Osteoblast (primary cell): Measurements from ENCODE around the gene DHX29. TPM values are rescaled to one million over a fixed set of nuclear protein-coding genes. Genes with fewer than 3 reads are reported as not detected.

Experiments
- DNase-seq: peaks from one replicate; pipeline ENCODE4 v3.0.0; 2011; ENCODE audit warnings: low spot score, mixed read lengths; ENCODE audit not compliant: insufficient read length; ENCODE audit errors: missing footprints
- H2AFZ ChIP-seq: 2 replicates; pipeline ENCODE4 v1.6.0; 2011; ENCODE audit warnings: mild to moderate bottlenecking, low read length
- H3K27ac ChIP-seq: 2 replicates; pipeline ENCODE4 v1.5.1; 2011; ENCODE audit warnings: mild to moderate bottlenecking, low read depth, low read length, moderate library complexity
- H3K27me3 ChIP-seq: 2 replicates; pipeline ENCODE4 v1.6.0; 2012; ENCODE audit warnings: mild to moderate bottlenecking, control low read depth, inconsistent platforms, low read length, moderate library complexity; ENCODE audit not compliant: insufficient read depth
- H3K36me3 ChIP-seq: 2 replicates; pipeline ENCODE4 v1.5.1; 2011; ENCODE audit warnings: mild to moderate bottlenecking, low read length, control low read depth, moderate library complexity; ENCODE audit not compliant: insufficient read depth
- H3K4me1 ChIP-seq: 2 replicates; pipeline ENCODE4 v1.5.1; 2011; ENCODE audit warnings: mild to moderate bottlenecking, low read length, control low read depth, moderate library complexity; ENCODE audit not compliant: insufficient read depth
- H3K4me2 ChIP-seq: 2 replicates; pipeline ENCODE4 v1.6.0; 2011; ENCODE audit warnings: mild to moderate bottlenecking, low read length; ENCODE audit not compliant: insufficient read depth
- H3K4me3 ChIP-seq: fragments of 200-600 bp; sonication (generic); 3 replicates; pipeline ENCODE4 v1.5.1; 2012; ENCODE audit warnings: mild to moderate bottlenecking, low read length, inconsistent platforms; ENCODE audit not compliant: insufficient read depth
- H3K79me2 ChIP-seq: 2 replicates; pipeline ENCODE4 v1.6.0; 2012; ENCODE audit warnings: mild to moderate bottlenecking, low read length, control low read depth, inconsistent platforms; ENCODE audit not compliant: insufficient read depth
- H3K9me3 ChIP-seq: 2 replicates; pipeline ENCODE4 v1.5.1; 2011; ENCODE audit warnings: low read depth, low read length, control low read depth
- H4K20me1 ChIP-seq: 2 replicates; pipeline ENCODE4 v1.6.0; 2012; ENCODE audit warnings: mild to moderate bottlenecking, low read length, control low read depth; ENCODE audit not compliant: insufficient read depth
- CTCF ChIP-seq: IDR thresholded peaks from 2 replicates; pipeline ENCODE4 v1.5.1; 2011; ENCODE audit warnings: mild to moderate bottlenecking, low read depth, low read length, moderate library complexity; ENCODE audit errors: extremely low read depth
- total RNA-seq: library from RNA; depleted of rRNA; stranded (reverse); fragments of >200 nt; gene quantifications from 2 replicates; pipeline ENCODE4 v1.2.3, GENCODE V29; 2012

Gene DHX29
- total RNA-seq, 1 donor: 38.4 TPM

- peak overlapping the region; percentile 90 for H2AFZ ChIP-seq
- H3K27ac ChIP-seq: no peak overlapping the region
- peaks cover 50% of the 10 kb centered on the region for H3K27me3 ChIP-seq
- peaks cover 2% of the 10 kb centered on the region for H3K4me1 ChIP-seq
- no peaks in the 10 kb centered on the region for H3K9me3 ChIP-seq
- H4K20me1 ChIP-seq: no peaks in the 10 kb centered on the region
- peak overlapping the region; percentile 63 for H3K4me3 ChIP-seq
- TF ChIP-seq CTCF: no peak
- peak overlapping the region; percentile 78 for H3K4me2 ChIP-seq
- peak; percentile 94 for DNase-seq
- H3K79me2 ChIP-seq: no peaks in the 10 kb centered on the region
- H3K36me3 ChIP-seq: no peaks in the 10 kb centered on the region
Observed at GRCh38 chr5:55220433-55221185, 86.9 kb downstream of the DHX29 start.

GRCh38 chr5:55219770-55220169 is 87.7 kb downstream of the DHX29 start:
- Histone ChIP-seq H3K36me3 (no peaks in the 10 kb centered on the region), H2AFZ (no peak overlapping the region)
- peak; percentile 42 for DNase-seq

GRCh38 chr5:55218967-55219366 is 88.5 kb downstream of the DHX29 start:
- no peaks in the 10 kb centered on the region for H3K79me2 ChIP-seq
- H3K27me3 ChIP-seq: peaks cover 48% of the 10 kb centered on the region
- peak; percentile 32 for DNase-seq
- no peak overlapping the region for H2AFZ ChIP-seq
- no peaks in the 10 kb centered on the region for H3K36me3 ChIP-seq
- peaks cover 2% of the 10 kb centered on the region for H3K4me1 ChIP-seq
- TF ChIP-seq CTCF: no peak
- H3K27ac ChIP-seq: no peak overlapping the region
- no peaks in the 10 kb centered on the region for H3K9me3 ChIP-seq
- H3K4me2 ChIP-seq: no peak overlapping the region
- H4K20me1 ChIP-seq: no peaks in the 10 kb centered on the region
- no peak overlapping the region for H3K4me3 ChIP-seq

More at GRCh38 chr5:55219770-55220169, 87.7 kb downstream of the DHX29 start:
- Histone ChIP-seq H3K4me1 (peaks cover 2% of the 10 kb centered on the region), H3K9me3 (no peaks in the 10 kb centered on the region), H3K79me2 (no peaks in the 10 kb centered on the region), H3K27me3 (peaks cover 50% of the 10 kb centered on the region), H3K4me2 (no peak overlapping the region), H3K27ac (no peak overlapping the region), H4K20me1 (no peaks in the 10 kb centered on the region), H3K4me3 (no peak overlapping the region)
- no peak for TF ChIP-seq CTCF

GRCh38 chr5:55211184-55211874 is 96.2 kb downstream of the DHX29 start:
- Histone ChIP-seq H4K20me1 (no peaks in the 10 kb centered on the region), H3K9me3 (no peaks in the 10 kb centered on the region), H3K36me3 (no peaks in the 10 kb centered on the region), H3K4me2 (no peak overlapping the region), H3K4me1 (no peaks in the 10 kb centered on the region), H3K4me3 (no peak overlapping the region), H2AFZ (no peak overlapping the region), H3K27me3 (peaks cover 17% of the 10 kb centered on the region), H3K79me2 (no peaks in the 10 kb centered on the region), H3K27ac (no peak overlapping the region)
- no peak for TF ChIP-seq CTCF
- no peak for DNase-seq
